HG03442 (cell line): ENCODE data around the gene LIPG.
"Not testable (repeated sequence)": the region's sequence is repeated elsewhere in the genome, so short reads cannot be mapped to it uniquely, and the experiment has no call there.

Experiments used
- ATAC-seq: cut with Tn5 transposase; IDR thresholded peaks from one replicate; pipeline ENCODE4 v1.9.1; 2021; ENCODE audit warnings: mild to moderate bottlenecking, moderate library complexity; ENCODE audit not compliant: unreplicated experiment

LIPG gene

GRCh38 chr18:49546278-49546677, 15.6 kb upstream of the LIPG start:
- ATAC-seq, result no peak

GRCh38 chr18:49546719-49547273, 15.1 kb upstream of the LIPG start:
- no peak for ATAC-seq

DNA sequence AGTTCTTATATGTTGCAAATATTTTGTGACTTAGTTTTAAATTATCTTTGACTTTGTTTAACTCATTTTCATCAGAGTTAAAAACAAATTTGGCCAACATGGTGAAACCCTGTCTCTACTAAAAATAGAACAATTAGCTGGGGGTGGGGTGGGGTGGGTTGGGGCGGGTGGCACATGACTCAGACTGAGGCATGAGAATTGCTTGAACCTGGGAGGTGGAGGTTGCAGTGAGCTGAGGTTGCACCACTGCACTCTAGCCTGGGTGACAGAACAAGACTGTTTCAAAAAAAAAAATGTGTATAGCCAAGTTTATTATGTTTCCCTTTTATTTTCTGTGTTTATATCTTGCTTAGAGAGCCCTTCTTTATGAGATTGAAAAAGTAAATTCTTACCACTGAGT, 14.2 kb upstream of the LIPG start:
- no peak for ATAC-seq

DNA sequence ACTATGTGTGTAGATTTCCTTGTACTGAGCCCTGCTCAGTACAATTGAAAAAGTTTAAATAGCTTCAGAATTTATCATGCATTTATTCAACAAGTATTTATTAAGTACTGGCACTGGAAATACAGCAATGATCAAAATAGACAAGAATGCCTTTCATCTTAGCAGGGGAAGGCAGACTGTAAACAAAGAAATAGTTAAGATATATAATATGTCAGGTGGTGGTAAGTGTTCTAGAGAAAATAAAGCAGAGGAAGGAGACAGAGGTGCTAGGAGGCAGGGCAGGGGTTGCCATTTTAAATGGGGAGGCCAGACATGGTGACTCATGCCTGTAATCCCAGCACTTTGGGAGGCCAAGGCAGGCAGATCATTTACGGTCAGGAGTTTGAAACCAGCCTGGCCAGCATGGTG, 13.6 kb upstream of the LIPG start:
- no peak for ATAC-seq

- no peak for ATAC-seq
Observed at GRCh38 chr18:49550621-49551339, 11.1 kb upstream of the LIPG start.

DNA sequence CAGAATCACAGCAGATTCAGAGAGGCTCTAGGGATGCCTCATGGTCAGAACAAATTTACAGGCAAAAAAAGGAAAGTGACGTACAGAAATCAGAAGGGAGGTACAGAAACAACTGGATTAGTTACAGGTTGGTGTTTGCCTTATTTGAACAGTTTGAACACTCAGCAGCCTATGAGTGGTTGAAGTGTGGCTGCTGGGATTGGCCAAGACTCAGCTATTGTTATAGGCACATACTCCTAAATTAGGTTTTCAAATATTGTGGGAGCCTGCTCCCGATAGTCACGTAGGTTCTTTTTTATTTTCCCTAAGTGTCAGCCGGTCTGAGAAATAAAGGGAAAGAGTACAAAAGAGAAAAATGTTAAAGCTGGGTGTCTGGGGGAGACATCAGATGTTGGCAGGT, 8.9 kb upstream of the LIPG start:
- ATAC-seq, result no peak

DNA sequence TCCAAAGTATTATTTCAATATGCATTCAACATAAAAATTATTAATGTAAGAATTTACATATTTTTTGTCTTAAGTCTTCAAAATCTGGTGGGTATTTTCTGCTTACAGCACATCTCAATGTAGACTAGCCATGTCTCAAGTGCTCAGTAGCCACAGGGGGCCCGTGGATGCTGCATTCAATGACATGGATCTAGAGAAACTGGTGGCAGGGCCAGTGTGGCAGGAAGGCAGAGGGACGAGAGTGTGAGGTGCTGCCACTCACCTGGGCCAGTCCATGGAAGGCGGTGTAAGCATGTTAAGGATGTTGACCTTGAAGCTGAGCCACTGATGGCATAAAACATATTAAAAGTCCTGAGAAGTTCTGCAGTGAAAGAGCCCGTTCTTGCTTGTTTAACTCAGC, 6.2 kb upstream of the LIPG start:
- no peak for ATAC-seq

GRCh38 chr18:49558356-49558755, 3.5 kb upstream of the LIPG start:
- no peak for ATAC-seq

GRCh38 chr18:49559326-49559931, 2.4 kb upstream of the LIPG start:
- not testable (repeated sequence) for ATAC-seq

DNA sequence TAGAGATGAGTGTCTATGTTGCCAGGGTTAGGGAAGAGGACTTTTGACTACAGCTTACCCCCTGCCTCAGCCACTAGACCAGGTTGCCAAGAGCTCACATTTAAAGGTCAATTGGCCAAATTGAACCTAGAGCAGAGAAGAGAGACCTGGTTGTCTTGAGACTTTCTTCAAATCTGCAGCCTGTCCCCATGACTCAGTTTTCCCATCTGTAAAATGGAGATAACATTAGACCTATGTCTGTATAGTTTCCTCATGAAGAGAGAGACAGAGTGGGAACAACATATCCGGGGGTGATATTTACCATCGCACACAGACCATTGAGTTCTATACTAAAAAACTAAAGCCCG, 1.6 kb upstream of the LIPG start:
- ATAC-seq, result no peak

DNA sequence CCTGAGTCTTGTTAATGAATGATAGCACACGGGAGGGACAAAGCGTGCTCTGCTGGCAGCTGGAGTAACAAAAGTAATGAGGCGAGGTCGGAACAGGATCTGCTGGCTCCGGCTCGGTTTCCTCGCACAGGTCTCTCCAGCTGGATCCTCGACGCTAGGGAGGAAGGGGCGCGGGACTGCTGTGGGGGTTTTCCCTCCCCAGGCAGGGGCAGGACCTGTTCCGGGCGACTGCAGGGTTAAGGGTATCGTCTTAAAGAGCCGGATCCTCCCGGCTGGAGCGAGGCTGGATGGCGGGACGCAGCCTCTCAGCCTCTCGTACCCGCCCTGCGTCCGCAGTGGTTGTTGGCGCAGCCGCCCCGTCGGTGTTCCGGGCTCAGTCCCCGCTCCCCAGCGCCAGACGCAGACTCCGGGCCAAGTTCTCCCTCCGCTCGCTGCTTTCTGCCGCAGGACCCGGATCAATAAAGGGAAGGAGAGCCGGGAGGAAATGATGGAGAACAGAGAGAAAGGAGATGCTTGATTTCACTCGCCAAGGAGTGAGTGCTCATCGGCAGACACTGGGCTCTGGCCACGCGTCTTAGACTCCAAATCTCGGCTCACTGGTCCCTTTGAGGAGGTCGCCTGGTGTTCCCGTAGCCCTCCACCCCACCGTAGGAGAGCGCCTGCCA, 1.1 kb upstream of the LIPG start:
- ATAC-seq, result no peak

- no peak for ATAC-seq
Observed at GRCh38 chr18:49562481-49563129, 748 bp downstream of the LIPG start.

DNA sequence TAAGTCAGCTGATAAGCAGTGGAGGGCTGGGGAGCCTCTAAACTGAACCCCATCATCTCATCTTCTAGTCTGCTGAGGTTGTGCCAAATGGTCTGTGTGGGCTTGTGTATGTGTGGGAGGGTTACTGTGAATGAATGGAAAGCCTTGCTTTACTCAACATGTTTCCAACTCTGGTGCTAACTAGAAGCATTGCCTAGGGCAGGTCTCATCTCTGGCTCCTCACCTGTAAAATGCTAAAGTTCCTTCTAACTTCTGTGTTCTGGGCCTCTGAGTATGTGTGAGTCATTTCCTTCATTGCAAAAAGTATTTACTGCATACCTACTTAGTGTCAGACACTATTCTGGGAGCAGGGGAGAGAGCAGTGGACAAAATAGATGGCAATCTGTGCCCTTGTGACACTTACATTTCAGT, 1.3 kb downstream of the LIPG start:
- ATAC-seq, result no peak

- ATAC-seq, result no peak
Observed at GRCh38 chr18:49563701-49564517, 2.1 kb downstream of the LIPG start.

DNA sequence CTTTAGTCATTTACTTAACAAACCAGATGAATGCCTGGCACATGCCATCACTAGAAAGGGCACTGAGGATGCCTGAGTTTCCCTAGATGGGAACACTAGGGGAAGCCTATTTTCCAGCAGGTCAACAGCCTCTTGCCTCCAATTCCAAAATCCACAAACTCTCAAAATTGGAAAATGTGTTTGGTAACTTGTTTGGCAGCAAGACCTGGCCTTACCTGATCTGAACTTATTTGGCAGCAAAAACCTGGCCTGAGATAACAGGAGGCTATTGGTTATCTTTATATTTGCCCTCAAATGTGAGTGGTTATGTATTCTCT, 2.6 kb downstream of the LIPG start:
- ATAC-seq, result no peak

DNA sequence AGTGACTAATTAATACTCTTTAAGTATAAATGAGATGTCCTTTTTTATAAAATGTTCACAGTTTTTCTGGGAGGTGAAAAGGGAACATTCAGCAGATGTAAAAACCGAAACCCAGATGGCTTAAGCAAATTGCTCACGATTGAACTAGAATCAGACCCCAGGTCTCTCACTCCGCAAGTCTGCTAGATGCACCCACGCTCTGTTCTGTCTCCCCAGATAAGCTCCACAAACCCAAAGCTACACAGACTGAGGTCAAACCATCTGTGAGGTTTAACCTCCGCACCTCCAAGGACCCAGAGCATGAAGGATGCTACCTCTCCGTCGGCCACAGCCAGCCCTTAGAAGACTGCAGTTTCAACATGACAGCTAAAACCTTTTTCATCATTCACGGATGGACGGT, 3.2 kb downstream of the LIPG start:
- ATAC-seq, result no peak

GRCh38 chr18:49565612-49566011, 3.8 kb downstream of the LIPG start:
- ATAC-seq, result no peak

DNA sequence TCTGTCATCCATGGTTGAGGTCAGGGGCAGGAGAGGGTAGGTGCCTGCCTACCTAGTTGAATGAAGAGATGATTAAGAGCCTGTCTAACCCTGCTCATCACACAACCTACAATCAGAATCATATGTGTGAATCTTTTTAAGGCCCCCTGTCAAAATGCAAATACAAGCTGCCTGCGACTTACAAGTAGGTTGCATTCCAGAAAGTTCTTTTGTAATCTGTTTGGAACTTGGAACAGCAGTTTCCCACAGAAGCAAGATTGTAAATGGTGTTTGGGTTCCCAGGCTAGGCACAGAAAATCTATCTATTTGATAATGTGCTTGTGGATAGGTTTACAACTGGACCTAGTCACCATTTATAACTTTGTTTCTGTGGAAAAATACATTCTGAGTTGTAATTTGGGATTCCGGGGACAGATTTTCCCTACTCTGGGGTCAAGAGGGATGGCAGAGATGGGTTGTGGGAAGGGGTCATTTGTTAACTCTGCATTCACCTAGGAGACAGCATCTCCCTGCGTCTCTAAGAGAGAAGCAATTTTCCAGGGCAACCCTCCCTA, 4.4 kb downstream of the LIPG start:
- no peak for ATAC-seq

DNA sequence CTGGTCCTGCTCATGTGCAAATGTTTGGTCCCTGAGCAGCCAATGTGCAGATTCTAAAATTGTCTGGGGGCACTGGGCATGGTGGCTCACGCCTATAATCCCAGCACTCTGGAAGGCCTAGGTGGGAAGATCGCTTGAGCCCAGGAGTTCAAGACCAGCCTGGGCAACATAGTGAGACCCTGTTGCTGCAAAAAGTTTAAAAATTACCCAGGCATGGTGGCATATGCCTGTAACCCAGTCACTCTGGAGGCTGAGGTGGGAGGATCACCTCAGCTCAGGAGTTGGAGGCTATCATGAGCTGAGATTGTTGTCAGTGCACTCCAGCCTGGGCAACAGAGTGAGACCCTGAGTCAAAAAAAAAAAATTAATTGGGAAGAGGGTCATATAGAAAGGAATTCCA, 5.1 kb downstream of the LIPG start:
- no peak for ATAC-seq

DNA sequence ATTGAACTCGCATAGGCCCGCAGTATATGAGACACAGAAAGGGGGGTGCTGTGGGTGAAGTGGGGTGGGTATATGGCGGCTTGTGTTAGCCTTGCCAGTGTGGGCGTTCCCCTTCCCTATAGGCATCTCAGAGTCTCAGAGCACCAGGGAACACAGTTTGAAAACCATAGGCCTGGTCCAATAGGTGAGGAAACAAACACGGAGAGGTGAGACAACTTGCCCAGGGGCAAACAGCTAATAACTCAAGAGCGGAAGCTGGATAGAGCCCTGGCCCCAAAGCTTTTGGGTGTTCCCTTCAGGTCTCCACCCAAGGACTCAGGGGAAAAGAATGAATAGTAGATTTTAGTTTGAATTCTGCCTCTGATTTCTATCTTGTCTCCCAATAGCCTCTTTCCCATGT, 7.9 kb downstream of the LIPG start:
- no peak for ATAC-seq

- ATAC-seq, result no peak
Observed at GRCh38 chr18:49570836-49571235, 9.0 kb downstream of the LIPG start.
